Body of pancreas (tissue), 4 donors: ENCODE results near the gene RPS6KA2. TPM values are rescaled to one million over a fixed set of nuclear protein-coding genes. Genes with fewer than 3 reads are reported as not detected.

Source experiments
- ATAC-seq: fragments of 150-250 bp; one replicate; pipeline ENCODE4 v1.9.1; 2016
- DNase-seq, 4 donors: peaks; one replicate each; pipeline ENCODE4 v3.0.0-alpha.2; 2019
- H3K27ac ChIP-seq, 4 donors: fragments of 200-600 bp; sonication (generic); 1 replicate in 3 of 4; 2 replicates in 1 of 4; pipeline versions ENCODE4 v1.5.1 to v1.6.1; 2016 to 2019; ENCODE audit warnings: mild to moderate bottlenecking in 1 of 4, mixed read lengths in 1 of 4, moderate library complexity in 1 of 4
- H3K27me3 ChIP-seq, 2 donors: fragments of 200-600 bp; sonication (generic); one replicate each; pipeline ENCODE4 v1.6.0; 2016; ENCODE audit warnings: mild to moderate bottlenecking in 1 of 2
- H3K36me3 ChIP-seq, 2 donors: fragments of 200-600 bp; sonication (generic); replicated peaks in 1 of 2; 2 replicates each; pipeline ENCODE4 v1.5.1; 2016; ENCODE audit warnings: low read depth in 2 of 2; ENCODE audit not compliant: insufficient read depth in 1 of 2
- H3K4me1 ChIP-seq: fragments of 200-600 bp; sonication (generic); one replicate; pipeline ENCODE4 v1.6.0; 2016
- H3K4me3 ChIP-seq, 2 donors: fragments of 200-600 bp; sonication (generic); 1 replicate in 1 of 2; 2 replicates in 1 of 2; pipeline ENCODE4 v1.5.1; 2016 to 2019
- H3K9me3 ChIP-seq, 3 donors: fragments of 200-600 bp; sonication (generic); 1 replicate in 2 of 3; 2 replicates in 1 of 3; pipeline ENCODE4 v1.5.1; 2016
- POLR2A ChIP-seq, 3 donors: fragments of 450-650 bp; IDR thresholded peaks; one replicate each; pipeline ENCODE4 v1.6.1; 2016; ENCODE audit warnings: antibody characterized with exemption in 3 of 3, mild to moderate bottlenecking in 2 of 3
- WGBS, 2 donors: methylation state at CpG; one replicate each; pipeline ENCODE4 v1.1.5; 2017; 5-methylcytosine and 5-hydroxymethylcytosine counted together
- intact Hi-C: fragments of 100-400 bp; cut with DNase I; formaldehyde crosslinking; loops from one replicate; pipeline ENCODE4 v1.15.1; 2023
- total RNA-seq, 2 donors: library from RNA; depleted of rRNA; stranded (reverse); fragments of >200 nt; gene quantifications; one replicate each; pipeline ENCODE4 v1.1.0, GENCODE V29; 2016
- TF ChIP-seq, protein P1 (sequence below), 7 experiments: fragments of 450-650 bp in 4 of 7; fragments of 200-600 bp in 3 of 7; sonication (generic) in 3 of 7; IDR thresholded peaks; one replicate each; pipeline ENCODE4 v1.5.1; 2016 to 2019; ENCODE audit warnings: antibody characterized with exemption in 7 of 7

The RPS6KA2 gene
- total RNA-seq, 2 donors from 2014 or later, result 24.4 to 53.7 TPM

DNA sequence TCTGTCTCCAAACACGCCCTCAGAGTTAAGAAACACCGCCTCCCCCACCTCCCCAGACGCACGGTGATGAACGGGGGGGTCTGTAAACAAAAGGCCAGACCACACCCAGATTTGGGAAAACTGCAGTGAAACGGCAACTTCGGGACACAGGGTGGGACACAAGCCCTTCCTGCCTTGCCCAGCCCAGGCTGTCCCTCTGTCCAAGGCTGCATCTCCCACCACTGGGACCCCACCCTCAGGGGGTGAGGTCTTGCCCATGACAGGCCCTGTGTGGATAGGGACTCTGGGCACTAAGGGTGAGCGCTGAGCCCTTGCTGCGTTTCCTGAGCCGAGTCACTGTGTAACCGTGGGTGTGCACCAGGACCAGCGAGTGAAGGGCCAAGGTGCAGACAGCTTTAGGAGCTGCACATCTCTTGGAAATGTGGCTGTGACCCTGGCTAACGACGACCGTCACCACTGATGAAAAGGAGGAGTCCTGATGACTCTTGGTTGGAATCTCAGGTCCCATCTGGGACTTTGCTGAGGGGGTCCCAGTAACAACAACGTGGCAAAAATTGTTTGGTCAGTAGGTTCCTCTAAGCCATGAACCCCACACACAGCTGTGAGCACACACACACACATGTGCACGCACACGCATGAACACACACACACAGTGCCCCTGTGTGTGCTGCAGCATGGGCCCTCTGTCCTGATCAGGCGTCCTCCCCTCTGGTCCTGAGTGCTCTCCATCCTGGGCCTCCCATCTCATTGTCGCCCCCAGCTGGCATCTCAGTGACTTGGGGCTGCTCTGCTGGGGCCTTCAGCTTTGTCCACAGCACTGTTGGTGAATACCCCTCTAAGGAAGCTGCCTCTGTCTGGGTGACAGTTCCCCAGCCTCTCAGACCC is 141.2 kb downstream of the RPS6KA2 start:
- intact Hi-C loops, result no loop called here
- 89 to 92% methylated on average over 16 to 20 of the region's 20 CpGs for WGBS, 2 donors
- Histone ChIP-seq H3K4me3 (no peak overlapping the region), H3K27ac (no peak overlapping the region), H3K4me1 (no peaks in the 10 kb centered on the region), H3K27me3 (no peaks in the 10 kb centered on the region), H3K9me3 (no peaks in the 10 kb centered on the region), H3K36me3 (peaks cover 0 to 13% of the 10 kb centered on the region in 2 donors)
- TF ChIP-seq POLR2A (IDR thresholded peaks at IDR 0.05), result no peak
- TF ChIP-seq, protein P1, sequence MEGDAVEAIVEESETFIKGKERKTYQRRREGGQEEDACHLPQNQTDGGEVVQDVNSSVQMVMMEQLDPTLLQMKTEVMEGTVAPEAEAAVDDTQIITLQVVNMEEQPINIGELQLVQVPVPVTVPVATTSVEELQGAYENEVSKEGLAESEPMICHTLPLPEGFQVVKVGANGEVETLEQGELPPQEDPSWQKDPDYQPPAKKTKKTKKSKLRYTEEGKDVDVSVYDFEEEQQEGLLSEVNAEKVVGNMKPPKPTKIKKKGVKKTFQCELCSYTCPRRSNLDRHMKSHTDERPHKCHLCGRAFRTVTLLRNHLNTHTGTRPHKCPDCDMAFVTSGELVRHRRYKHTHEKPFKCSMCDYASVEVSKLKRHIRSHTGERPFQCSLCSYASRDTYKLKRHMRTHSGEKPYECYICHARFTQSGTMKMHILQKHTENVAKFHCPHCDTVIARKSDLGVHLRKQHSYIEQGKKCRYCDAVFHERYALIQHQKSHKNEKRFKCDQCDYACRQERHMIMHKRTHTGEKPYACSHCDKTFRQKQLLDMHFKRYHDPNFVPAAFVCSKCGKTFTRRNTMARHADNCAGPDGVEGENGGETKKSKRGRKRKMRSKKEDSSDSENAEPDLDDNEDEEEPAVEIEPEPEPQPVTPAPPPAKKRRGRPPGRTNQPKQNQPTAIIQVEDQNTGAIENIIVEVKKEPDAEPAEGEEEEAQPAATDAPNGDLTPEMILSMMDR (IDR thresholded peaks at IDR 0.05), result no peak
- no peak for ATAC-seq
- no peak for DNase-seq

DNA sequence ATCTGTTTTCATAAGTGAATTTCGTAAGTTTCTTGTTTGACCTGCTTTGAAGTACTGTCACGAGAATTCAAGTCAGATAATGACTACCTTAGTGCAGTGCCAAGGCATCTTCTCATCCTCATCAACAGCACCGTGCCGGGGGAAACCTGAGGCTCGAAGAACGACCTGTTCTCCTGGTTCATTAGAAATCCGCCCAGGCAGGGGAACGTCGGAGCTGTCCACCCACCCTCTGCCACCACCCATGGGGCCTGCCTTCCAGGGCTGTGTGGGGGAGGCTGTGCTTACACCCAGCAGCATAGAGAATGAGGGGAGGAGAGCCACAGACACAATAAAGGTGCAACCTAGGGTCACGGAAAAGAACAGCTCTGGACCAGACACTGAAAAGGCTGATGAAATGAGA is 142.2 kb downstream of the RPS6KA2 start:
- DNase-seq (no peak), ATAC-seq (no peak)
- no peaks in the 10 kb centered on the region for H3K9me3 ChIP-seq
- peaks cover 0 to 13% of the 10 kb centered on the region in 2 donors for H3K36me3 ChIP-seq
- H3K27ac ChIP-seq, result no peak overlapping the region
- H3K4me1 ChIP-seq, result no peaks in the 10 kb centered on the region
- TF ChIP-seq POLR2A (IDR thresholded peaks at IDR 0.05), result no peak
- TF ChIP-seq, protein P1 (IDR thresholded peaks at IDR 0.05), result no peak
- WGBS, 2 donors, result 81 to 86% methylated on average over 10 of the region's 10 CpGs
- H3K4me3 ChIP-seq, result no peak overlapping the region
- H3K27me3 ChIP-seq, result no peaks in the 10 kb centered on the region
- intact Hi-C loops, result no loop called here

DNA sequence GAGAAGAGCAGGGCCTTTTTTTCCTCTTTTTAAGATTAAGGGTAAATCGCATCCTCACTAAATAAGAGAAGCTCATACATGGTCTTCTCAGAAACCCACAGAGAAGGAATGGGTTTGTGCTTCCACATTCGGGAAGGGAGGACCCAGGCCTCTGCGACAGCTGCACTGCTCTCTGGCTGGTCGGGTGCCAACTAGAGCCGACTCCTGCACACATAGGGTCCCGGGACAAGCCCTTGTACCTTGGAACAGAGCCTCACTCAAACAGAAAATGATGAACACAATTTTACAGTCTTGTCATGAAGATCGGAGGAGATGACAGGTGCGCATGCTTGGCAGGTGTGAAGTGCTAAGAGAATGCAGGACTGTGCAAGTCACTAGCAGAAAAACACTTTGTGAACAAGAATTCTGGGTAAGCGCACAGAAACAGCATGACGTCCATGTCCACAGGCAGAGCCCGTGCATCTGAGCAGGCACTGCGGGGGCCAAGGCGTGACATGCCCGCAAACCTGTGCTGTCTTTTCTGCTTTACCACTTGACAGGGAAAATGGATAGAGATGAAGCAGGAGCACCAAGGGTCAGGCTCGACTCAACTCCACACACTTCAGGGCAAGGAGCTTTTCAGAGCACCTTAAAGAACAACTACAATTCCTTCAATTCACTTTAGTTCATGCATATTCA is 143.3 kb downstream of the RPS6KA2 start:
- ATAC-seq, result no peak
- H3K27me3 ChIP-seq, result no peaks in the 10 kb centered on the region
- no peak for DNase-seq
- H3K9me3 ChIP-seq, result no peaks in the 10 kb centered on the region
- H3K27ac ChIP-seq, result no peak overlapping the region
- TF ChIP-seq, protein P1 (IDR thresholded peaks at IDR 0.05), result no peak
- no peak for TF ChIP-seq POLR2A (IDR thresholded peaks at IDR 0.05)
- 86 to 92% methylated on average over 14 to 15 of the region's 15 CpGs for WGBS, 2 donors
- intact Hi-C loops, result no loop called here
- H3K4me3 ChIP-seq, result no peak overlapping the region
- no peaks in the 10 kb centered on the region for H3K4me1 ChIP-seq
- peaks cover 0 to 13% of the 10 kb centered on the region in 2 donors for H3K36me3 ChIP-seq

DNA sequence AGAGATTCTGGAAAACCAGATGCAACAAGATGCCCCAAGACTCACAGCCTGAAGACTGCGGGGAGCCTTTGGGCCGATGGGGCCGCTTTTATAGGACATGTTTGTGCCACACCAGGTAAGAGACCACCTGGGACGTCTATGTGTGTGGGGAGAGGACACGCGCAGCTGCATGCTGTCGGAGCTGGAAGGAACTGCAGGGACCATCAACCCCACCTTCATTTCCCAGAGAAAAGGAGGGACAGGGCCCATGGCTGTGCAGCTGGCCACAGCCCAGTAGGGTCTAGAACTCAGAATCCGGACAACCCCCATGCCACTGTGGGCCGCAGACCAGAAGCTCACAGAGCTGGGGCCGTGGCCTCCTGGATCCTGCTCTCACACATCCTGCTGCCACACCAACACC is 144.0 kb downstream of the RPS6KA2 start:
- Histone ChIP-seq H3K27ac (no peak overlapping the region), H3K36me3 (peaks cover 0 to 13% of the 10 kb centered on the region in 2 donors), H3K27me3 (no peaks in the 10 kb centered on the region), H3K9me3 (no peaks in the 10 kb centered on the region), H3K4me1 (no peaks in the 10 kb centered on the region), H3K4me3 (no peak overlapping the region)
- TF ChIP-seq, protein P1 (IDR thresholded peaks at IDR 0.05), result no peak
- no peak for TF ChIP-seq POLR2A (IDR thresholded peaks at IDR 0.05)
- no peak for ATAC-seq
- intact Hi-C loops, result no loop called here
- DNase-seq, result no peak
- 95 to 96% methylated on average over 9 to 10 of the region's 10 CpGs for WGBS, 2 donors
